GM12875 (cell line): ENCODE results near the gene IRAK2.

Experiments
- H3K4me3 ChIP-seq: one replicate; pipeline ENCODE4 v1.5.1; 2011; ENCODE audit warnings: low read depth, low read length, control low read depth
- CTCF ChIP-seq: IDR thresholded peaks from 2 replicates; pipeline ENCODE4 v1.5.1; 2011; ENCODE audit warnings: low read depth, mild to moderate bottlenecking, control low read depth, inconsistent platforms, low read length, moderate library complexity, borderline replicate concordance; ENCODE audit not compliant: insufficient read depth

Gene IRAK2

DNA sequence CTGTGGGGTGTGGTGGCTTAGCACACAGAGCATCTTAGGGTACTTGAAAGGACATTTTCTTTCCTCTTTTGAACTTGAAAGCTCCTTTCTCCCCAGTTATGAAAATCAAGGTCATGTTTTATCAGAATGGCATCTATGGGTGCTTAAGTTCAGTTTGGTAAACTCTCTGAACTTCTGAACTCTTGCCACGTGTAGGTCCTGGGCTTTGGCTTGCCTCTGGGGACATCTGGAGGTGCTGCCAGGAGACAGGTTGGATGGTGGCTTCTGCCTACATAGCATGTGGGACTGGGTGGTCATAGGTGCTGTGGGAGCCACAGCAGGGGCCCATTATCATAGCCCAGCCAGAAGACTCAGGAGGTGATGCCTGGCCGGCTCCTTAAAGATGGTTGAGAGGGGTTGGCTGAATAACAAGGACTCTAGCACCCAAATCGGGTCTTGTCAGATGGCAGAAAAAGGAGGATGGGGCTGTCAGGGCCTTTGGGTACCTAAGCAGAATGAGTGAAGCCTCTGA lies 112.5 kb downstream of the IRAK2 start:
- no peak overlapping the region for H3K4me3 ChIP-seq
- no peak for TF ChIP-seq CTCF

DNA sequence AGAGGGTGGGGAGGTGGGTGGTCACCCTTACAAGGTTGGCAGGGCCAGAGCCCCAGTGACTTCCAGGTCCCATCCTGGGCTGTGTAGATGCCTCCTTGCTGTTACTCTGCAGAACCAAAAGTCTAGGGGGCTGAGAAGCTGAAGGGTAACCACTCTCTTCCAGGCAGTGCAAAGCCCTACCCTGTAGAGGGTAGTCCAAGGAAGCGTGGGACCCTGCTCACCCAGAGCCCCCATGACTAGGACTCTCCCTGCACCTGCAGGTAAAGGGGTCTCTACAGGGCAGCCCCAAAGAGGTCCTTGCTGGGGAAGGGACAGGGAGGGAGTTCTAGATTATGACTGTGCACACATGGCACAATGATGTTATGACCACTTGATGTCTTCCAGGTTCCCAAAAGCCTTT lies 113.8 kb downstream of the IRAK2 start:
- TF ChIP-seq CTCF, result no peak
- H3K4me3 ChIP-seq, result no peak overlapping the region

GRCh38 chr3:10279384-10280176 lies 114.9 kb downstream of the IRAK2 start:
- H3K4me3 ChIP-seq, result no peak overlapping the region
- no peak for TF ChIP-seq CTCF

DNA sequence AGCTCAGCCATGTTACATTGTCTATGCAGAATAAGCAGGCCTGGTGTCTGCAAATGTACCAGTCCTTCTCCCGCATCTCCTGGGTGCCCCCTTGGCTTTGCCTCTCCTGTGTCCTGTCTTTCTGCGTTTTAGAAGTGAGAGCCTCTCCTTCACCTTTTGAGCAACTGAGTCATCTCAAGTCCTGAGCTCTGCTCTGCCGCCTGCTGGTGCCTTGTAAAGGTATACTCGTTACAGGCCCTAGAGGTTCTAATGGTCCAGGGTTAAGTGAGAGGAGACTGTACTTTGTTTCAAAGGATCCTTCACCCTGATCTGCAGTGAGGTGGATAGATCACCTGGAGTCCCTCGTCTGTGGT lies 115.4 kb downstream of the IRAK2 start:
- no peak overlapping the region for H3K4me3 ChIP-seq

DNA sequence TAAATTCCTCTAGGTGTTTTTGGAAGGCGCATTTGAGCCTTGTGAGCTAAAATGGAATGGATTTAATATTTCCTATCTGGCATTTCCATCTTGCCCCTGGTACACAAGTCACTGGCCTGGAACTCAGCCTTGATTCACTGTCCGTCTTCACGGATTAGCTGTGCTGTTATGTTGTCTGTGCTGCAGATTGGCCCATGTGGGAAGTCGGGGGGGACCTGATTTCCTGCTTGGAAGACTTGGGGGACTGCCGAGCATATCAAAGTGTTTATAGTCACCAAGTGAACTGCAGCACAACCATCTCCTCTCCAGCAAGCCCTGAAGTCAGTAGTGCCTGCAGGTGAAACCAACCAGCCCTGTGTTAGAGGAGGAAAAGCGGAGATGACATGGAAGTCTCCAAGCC lies 115.9 kb downstream of the IRAK2 start:
- no peak for TF ChIP-seq CTCF
- no peak overlapping the region for H3K4me3 ChIP-seq

More for the DNA sequence above, 115.4 kb downstream of the IRAK2 start:
- no peak for TF ChIP-seq CTCF

DNA sequence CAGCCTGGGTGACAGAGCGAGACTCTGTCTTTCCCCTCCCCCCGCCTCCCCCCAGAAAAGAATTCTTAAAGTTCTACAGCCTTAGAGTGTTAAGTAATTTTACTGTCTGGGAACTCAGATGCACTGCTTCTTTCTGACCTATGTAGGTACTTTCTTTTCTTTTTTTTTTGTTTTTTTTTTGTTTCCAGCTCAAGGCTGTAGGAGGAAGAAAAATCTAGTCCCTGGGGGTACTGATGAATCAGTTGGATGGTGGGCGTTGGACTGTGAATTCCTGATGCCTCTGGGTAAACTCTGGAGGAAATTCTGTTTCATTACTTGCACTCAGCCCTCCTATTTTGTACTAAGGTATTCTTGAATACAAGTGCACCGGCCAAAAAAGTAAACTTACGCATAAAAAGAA lies 117.2 kb downstream of the IRAK2 start:
- no peak overlapping the region for H3K4me3 ChIP-seq
- TF ChIP-seq CTCF, result no peak

DNA sequence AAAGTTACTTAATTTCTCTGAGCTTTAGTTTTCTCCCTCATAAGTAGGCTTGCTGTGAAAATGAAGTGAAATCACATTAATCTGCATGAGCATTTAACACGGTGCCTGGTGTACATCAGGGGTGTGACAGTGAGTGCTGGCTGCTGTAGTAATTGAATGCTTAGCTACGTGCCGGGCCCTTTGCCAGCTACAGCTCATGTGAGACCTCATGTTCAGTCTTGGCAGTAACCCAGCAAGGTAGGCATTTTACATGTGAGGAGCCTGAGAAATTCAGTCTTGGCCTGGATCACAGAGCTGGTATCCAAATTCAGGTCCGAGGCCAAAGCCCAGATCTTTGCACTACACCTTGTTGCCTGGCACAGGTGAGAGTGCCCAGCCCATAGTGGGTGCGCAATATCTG lies 118.9 kb downstream of the IRAK2 start:
- TF ChIP-seq CTCF, result no peak
- no peak overlapping the region for H3K4me3 ChIP-seq
